Fibroblast of mammary gland (primary cell): Measurements from ENCODE around the gene OPA3.
"Not testable (repeated sequence)": the region's sequence is repeated elsewhere in the genome, so short reads cannot be mapped to it uniquely, and the experiment has no call there.

Source experiments
- DNase-seq: peaks from one replicate; pipeline ENCODE4 v3.0.0-alpha.2; 2010; ENCODE audit warnings: low read depth
- H3K4me3 ChIP-seq: 2 replicates; pipeline ENCODE4 v1.5.1; 2011; ENCODE audit warnings: low read depth, mild to moderate bottlenecking, low read length, moderate library complexity; ENCODE audit not compliant: control insufficient read depth
- CTCF ChIP-seq: conservative IDR thresholded peaks from 2 replicates; pipeline ENCODE4 v1.5.1; 2011; ENCODE audit warnings: low read depth, low read length, inconsistent platforms; ENCODE audit not compliant: control insufficient read depth, insufficient read depth

OPA3 gene

GRCh38 chr19:45621389-45621788 is 36.8 kb upstream of the OPA3 start:
- DNase-seq = no peak
- no peak overlapping the region for H3K4me3 ChIP-seq
- TF ChIP-seq CTCF = no peak

GRCh38 chr19:45616704-45617017 is 32.1 kb upstream of the OPA3 start:
- no peak for TF ChIP-seq CTCF
- no peak overlapping the region for H3K4me3 ChIP-seq
- DNase-seq = no peak

- TF ChIP-seq CTCF = no peak
- no peak overlapping the region for H3K4me3 ChIP-seq
- DNase-seq = peak; percentile 89
These were observed 31.4 kb upstream of the OPA3 start for GRCh38 chr19:45615795-45616703.

- not testable (repeated sequence) for H3K4me3 ChIP-seq, DNase-seq
These were observed 30.5 kb upstream of the OPA3 start for GRCh38 chr19:45615056-45615455.

- peak; percentile 92 for DNase-seq
- TF ChIP-seq CTCF = no peak
- no peak overlapping the region for H3K4me3 ChIP-seq
These were observed 29.5 kb upstream of the OPA3 start for GRCh38 chr19:45613926-45614725.

- no peak overlapping the region for H3K4me3 ChIP-seq
- DNase-seq = no peak
- TF ChIP-seq CTCF = no peak
These were observed 24.3 kb upstream of the OPA3 start for GRCh38 chr19:45608948-45609347.
